Measurements from ENCODE around the gene TASP1. TPM values are rescaled to one million over a fixed set of nuclear protein-coding genes. Genes with fewer than 3 reads are reported as not detected.
A peak's percentile ranks its signal among the peaks of the same experiment; 100 is the strongest.

The TASP1 gene
- total and polyA plus RNA-seq, 3 experiments from 2014 or later: 11.8 to 14.4 (median 13.5) TPM

DNA sequence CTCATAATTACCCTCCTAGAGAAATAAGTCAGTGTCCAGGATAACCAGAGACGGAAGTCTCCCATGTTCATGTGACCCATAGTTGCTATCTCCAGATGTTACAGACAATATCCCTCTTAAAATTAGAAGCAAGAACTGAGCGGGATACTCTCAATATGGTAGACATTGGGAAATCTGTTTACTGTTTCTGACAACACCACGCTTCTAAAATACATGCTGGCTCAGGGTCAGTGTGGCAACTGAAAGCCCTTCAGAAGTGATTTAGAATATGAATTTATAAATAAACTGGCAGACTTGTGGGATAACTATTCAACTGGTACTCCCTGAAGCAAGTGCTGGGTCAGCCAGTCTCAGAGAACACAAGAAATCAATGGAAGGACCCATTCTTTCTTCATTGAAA, 108.6 kb downstream of the TASP1 start:
- DNase-seq: no peak
- Mint-ChIP-seq H3K27ac (no peak overlapping the region), H3K4me1 (no peaks in the 10 kb centered on the region), H3K9me3 (no peaks in the 10 kb centered on the region), H3K27me3 (no peaks in the 10 kb centered on the region), H3K4me3 (no peak overlapping the region), H3K36me3 (peaks cover 26 to 61% (median 37%) of the 10 kb centered on the region in 3 donors)
- H3K27ac ChIP-seq (ENCODE audit: low read depth, low read length): no peak overlapping the region
- no peaks in the 10 kb centered on the region for H3K9me3 ChIP-seq (ENCODE audit: low read length)
- H3K4me3 ChIP-seq (ENCODE audit: low read length): no peak overlapping the region
- ChIA-PET CTCF (interaction anchor here (1.7 kb wide), 1 partner anchor 17 kb away, joined by 7 read pairs; no protein-coding TSS in a partner anchor), POLR2A (no interaction called here)
- no peaks in the 10 kb centered on the region for H3K4me1 ChIP-seq (ENCODE audit: insufficient read depth, low read length)
- no peaks in the 10 kb centered on the region for H3K27me3 ChIP-seq (ENCODE audit: insufficient read depth, low read length, poor library complexity, severe bottlenecking)
- peaks cover 13% of the 10 kb centered on the region for H3K36me3 ChIP-seq (ENCODE audit: insufficient read depth, low read length)

DNA sequence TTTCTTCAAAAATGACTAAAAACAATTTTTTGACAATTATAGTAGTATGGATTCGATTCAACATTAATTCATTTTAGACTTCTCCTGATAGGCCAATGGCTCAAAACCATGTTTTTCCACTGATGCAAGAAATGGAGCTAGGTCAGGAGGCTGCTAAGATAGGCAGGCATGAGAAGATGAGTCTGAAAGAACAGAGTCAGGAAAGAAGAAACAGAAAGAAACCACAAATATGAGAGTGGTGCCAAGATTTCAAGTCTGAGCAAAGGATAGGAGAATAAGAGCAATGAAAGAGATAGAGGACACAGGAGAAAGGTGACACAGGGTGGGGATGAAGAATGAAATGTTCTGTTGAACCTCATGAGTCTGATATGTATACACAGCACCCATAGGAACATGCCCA, 112.2 kb downstream of the TASP1 start:
- Histone ChIP-seq H3K27me3 (ENCODE audit: insufficient read depth, low read length, poor library complexity, severe bottlenecking) (no peaks in the 10 kb centered on the region), H3K4me3 (ENCODE audit: low read length) (no peak overlapping the region), H3K9me3 (ENCODE audit: low read length) (no peaks in the 10 kb centered on the region), H3K4me1 (ENCODE audit: insufficient read depth, low read length) (no peaks in the 10 kb centered on the region), H3K36me3 (ENCODE audit: insufficient read depth, low read length) (peaks cover 15% of the 10 kb centered on the region), H3K27ac (ENCODE audit: low read depth, low read length) (no peak overlapping the region)
- Mint-ChIP-seq H3K36me3 (peaks cover 33 to 71% (median 57%) of the 10 kb centered on the region in 3 donors), H3K27me3 (no peaks in the 10 kb centered on the region), H3K4me3 (no peak overlapping the region), H3K4me1 (no peaks in the 10 kb centered on the region), H3K27ac (peak overlapping the region in 1 of 8 donors; percentile 7), H3K9me3 (peaks cover 0 to 6% (median 4%) of the 10 kb centered on the region in 5 donors)
- ChIA-PET POLR2A (no interaction called here), CTCF (no interaction called here)
- DNase-seq: no peak

DNA sequence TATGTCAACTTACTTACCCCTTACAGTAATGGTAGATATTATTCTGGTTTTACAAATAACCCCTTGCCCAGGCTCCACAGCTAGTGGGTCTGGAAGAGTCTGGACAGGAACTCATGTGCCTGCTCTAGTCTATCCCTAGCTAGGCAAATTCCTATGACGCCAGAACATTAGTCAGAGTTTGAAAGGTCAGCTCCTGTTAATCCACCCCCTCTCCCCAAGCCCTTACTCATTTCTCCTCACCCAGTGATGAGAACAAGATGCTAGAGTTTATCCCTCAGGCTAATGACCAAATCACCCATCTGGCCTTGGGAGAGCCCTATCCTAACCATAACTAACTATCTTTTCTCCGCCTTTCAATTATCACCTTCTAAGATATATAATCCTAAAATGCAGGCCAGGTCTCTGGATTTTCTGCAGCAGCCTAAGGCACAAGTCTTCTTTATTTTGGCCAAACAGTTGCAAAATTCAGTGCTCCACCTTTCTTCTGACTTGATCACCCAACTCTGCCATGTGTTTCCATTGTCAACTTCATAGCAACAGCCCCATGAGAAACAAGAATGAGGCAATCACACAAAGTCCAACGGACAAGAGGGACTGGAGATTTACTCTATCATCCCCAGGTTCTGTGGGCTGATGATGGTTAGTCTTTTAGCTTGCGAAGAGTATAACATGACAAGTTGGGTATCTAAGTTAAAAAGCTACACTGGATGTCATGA, 113.3 kb downstream of the TASP1 start:
- Mint-ChIP-seq H3K27me3 (no peaks in the 10 kb centered on the region), H3K4me3 (no peak overlapping the region), H3K9me3 (peaks cover 0 to 6% (median 4%) of the 10 kb centered on the region in 5 donors), H3K36me3 (peaks cover 29 to 72% (median 54%) of the 10 kb centered on the region in 3 donors), H3K4me1 (no peaks in the 10 kb centered on the region), H3K27ac (peak overlapping the region in 1 of 8 donors; percentile 30)
- CTCF ChIA-PET: no interaction called here
- no peaks in the 10 kb centered on the region for H3K27me3 ChIP-seq (ENCODE audit: insufficient read depth, low read length, poor library complexity, severe bottlenecking)
- no peaks in the 10 kb centered on the region for H3K4me1 ChIP-seq (ENCODE audit: insufficient read depth, low read length)
- H3K4me3 ChIP-seq (ENCODE audit: low read length): no peak overlapping the region
- POLR2A ChIA-PET: no interaction called here
- no peak for DNase-seq
- no peaks in the 10 kb centered on the region for H3K9me3 ChIP-seq (ENCODE audit: low read length)
- no peak overlapping the region for H3K27ac ChIP-seq (ENCODE audit: low read depth, low read length)
- H3K36me3 ChIP-seq (ENCODE audit: insufficient read depth, low read length): peaks cover 15% of the 10 kb centered on the region

DNA sequence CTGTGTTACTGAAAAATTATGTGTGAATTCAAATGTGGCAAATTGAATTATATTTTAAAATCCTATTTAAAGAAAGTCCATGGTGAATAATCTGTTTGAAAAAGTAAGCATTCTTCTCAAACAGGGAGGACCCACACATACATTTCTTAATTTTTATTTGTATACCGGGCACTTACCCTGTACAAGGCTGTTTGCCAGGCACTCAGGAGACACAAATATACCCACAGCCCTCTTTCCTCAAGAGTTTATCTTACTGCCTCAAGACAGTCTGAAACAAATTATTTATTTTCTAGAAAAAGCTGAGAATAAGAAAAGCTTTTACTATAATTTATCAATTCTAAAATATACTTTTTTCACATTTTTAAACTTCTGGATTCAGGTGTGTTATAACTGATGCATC, 114.4 kb downstream of the TASP1 start:
- no peak overlapping the region for H3K4me3 Mint-ChIP-seq
- no peak for DNase-seq
- H3K4me3 ChIP-seq (ENCODE audit: low read length): no peak overlapping the region

DNA sequence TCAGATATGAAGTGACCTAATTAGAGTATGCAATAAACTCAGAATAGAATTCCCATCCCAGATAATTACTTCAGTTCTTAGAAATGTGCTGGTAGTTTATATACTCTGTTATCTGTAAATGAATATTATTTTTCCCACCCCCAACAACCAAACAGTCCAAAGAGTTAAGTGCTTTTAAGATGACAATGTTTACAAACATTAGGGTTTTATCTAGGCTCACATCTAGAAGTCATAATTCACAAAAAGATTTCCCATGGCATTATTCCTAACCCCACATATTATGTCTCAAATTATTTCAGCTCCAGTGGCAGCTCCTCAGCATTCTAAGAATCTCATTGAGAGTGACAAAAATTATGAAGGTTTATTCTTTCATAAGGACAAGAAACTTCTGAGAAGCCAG, 120.9 kb downstream of the TASP1 start:
- Mint-ChIP-seq H3K4me1 (no peaks in the 10 kb centered on the region), H3K9me3 (peaks cover 0 to 13% (median 7%) of the 10 kb centered on the region in 5 donors), H3K4me3 (no peak overlapping the region), H3K36me3 (peaks cover 38 to 65% (median 64%) of the 10 kb centered on the region in 3 donors), H3K27me3 (no peaks in the 10 kb centered on the region), H3K27ac (no peak overlapping the region)
- POLR2A ChIA-PET: no interaction called here
- CTCF ChIA-PET: no interaction called here
- Histone ChIP-seq H3K4me3 (ENCODE audit: low read length) (no peak overlapping the region), H3K36me3 (ENCODE audit: insufficient read depth, low read length) (peaks cover 5% of the 10 kb centered on the region), H3K27me3 (ENCODE audit: insufficient read depth, low read length, poor library complexity, severe bottlenecking) (no peaks in the 10 kb centered on the region), H3K9me3 (ENCODE audit: low read length) (no peaks in the 10 kb centered on the region), H3K27ac (ENCODE audit: low read depth, low read length) (no peak overlapping the region), H3K4me1 (ENCODE audit: insufficient read depth, low read length) (no peaks in the 10 kb centered on the region)
- DNase-seq: no peak

More for the DNA sequence above, 114.4 kb downstream of the TASP1 start:
- no peaks in the 10 kb centered on the region for H3K27me3 Mint-ChIP-seq
- H3K27ac ChIP-seq (ENCODE audit: low read depth, low read length): no peak overlapping the region
- H3K9me3 ChIP-seq (ENCODE audit: low read length): no peaks in the 10 kb centered on the region
- H3K27me3 ChIP-seq (ENCODE audit: insufficient read depth, low read length, poor library complexity, severe bottlenecking): no peaks in the 10 kb centered on the region
- peaks cover 0 to 8% (median 4%) of the 10 kb centered on the region in 5 donors for H3K9me3 Mint-ChIP-seq
- peaks cover 15% of the 10 kb centered on the region for H3K36me3 ChIP-seq (ENCODE audit: insufficient read depth, low read length)
- POLR2A ChIA-PET: no interaction called here
- H3K27ac Mint-ChIP-seq: no peak overlapping the region
- H3K4me1 ChIP-seq (ENCODE audit: insufficient read depth, low read length): no peaks in the 10 kb centered on the region
- no peaks in the 10 kb centered on the region for H3K4me1 Mint-ChIP-seq
- peaks cover 29 to 69% (median 54%) of the 10 kb centered on the region in 3 donors for H3K36me3 Mint-ChIP-seq
- CTCF ChIA-PET: no interaction called here

DNA sequence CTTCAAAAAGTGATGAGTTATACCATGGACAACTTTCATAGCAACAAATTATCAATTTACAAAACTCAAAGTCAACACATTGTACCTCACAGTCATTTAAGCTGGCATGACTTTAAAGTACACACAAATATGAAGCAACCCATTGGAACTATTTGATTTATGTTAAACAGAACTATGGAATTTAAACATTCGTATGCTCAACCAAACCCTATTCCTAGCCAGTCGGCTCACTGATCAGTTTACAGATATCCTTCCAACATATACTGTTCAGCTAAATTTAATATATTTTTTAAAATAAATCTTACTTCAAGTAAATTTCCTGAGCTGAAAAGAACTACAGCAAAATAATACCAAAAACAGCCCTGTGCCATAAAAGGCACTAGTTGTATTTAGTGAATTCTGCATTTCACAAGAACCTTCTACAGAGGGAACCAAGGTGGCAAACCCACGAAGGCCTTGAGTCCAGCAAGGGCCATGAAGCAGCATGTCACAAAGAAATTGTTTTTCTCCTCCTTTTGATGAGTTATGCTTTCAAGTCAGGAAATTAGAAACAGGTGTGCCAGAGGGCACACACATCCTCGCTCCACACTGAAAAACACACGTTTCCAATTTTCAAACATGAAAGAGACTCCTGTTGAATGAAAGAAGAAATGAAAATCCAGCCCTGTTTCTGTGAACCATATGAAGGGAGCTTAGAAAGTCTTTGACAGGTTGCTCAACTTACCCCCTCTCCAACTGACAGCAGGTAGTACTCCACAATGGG, 122.8 kb downstream of the TASP1 start:
- H3K27ac Mint-ChIP-seq: no peak overlapping the region
- Histone ChIP-seq H3K27me3 (ENCODE audit: insufficient read depth, low read length, poor library complexity, severe bottlenecking) (no peaks in the 10 kb centered on the region), H3K36me3 (ENCODE audit: insufficient read depth, low read length) (peaks cover 5% of the 10 kb centered on the region), H3K4me1 (ENCODE audit: insufficient read depth, low read length) (no peaks in the 10 kb centered on the region), H3K4me3 (ENCODE audit: low read length) (no peak overlapping the region), H3K27ac (ENCODE audit: low read depth, low read length) (no peak overlapping the region), H3K9me3 (ENCODE audit: low read length) (no peaks in the 10 kb centered on the region)
- POLR2A ChIA-PET: no interaction called here
- H3K4me3 Mint-ChIP-seq: no peak overlapping the region
- CTCF ChIA-PET: no interaction called here
- peaks cover 0 to 13% (median 5%) of the 10 kb centered on the region in 5 donors for H3K9me3 Mint-ChIP-seq
- DNase-seq: no peak
- H3K27me3 Mint-ChIP-seq: no peaks in the 10 kb centered on the region
- H3K4me1 Mint-ChIP-seq: no peaks in the 10 kb centered on the region
- H3K36me3 Mint-ChIP-seq: peaks cover 27 to 61% (median 59%) of the 10 kb centered on the region in 3 donors

DNA sequence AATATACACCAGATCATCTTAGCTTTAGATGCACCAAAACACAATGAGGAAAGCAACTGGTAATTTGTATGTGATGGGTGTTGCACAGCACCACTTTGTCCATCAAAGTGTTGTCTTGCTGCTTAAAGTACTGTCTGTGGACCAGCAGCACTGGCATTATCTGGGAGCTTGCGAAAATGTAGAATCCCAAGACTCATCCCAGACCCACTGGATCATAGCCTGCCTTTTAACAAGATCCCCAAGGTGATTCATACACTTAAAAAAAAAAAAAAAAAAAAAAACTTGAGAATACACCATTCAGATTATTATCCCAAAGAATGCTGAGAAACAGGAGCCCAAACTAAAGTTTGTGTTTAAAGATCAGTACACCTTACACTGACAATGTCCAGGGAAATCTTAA, 123.4 kb downstream of the TASP1 start:
- H3K27me3 ChIP-seq (ENCODE audit: insufficient read depth, low read length, poor library complexity, severe bottlenecking): no peaks in the 10 kb centered on the region
- H3K4me3 Mint-ChIP-seq: no peak overlapping the region
- no peaks in the 10 kb centered on the region for H3K9me3 ChIP-seq (ENCODE audit: low read length)
- no peaks in the 10 kb centered on the region for H3K4me1 Mint-ChIP-seq
- DNase-seq: no peak
- no peaks in the 10 kb centered on the region for H3K27me3 Mint-ChIP-seq
- H3K36me3 ChIP-seq (ENCODE audit: insufficient read depth, low read length): peaks cover 5% of the 10 kb centered on the region
- no peak overlapping the region for H3K4me3 ChIP-seq (ENCODE audit: low read length)
- H3K9me3 Mint-ChIP-seq: peaks cover 0 to 18% (median 10%) of the 10 kb centered on the region in 5 donors
- no peak overlapping the region for H3K27ac ChIP-seq (ENCODE audit: low read depth, low read length)
- peaks cover 27 to 68% (median 59%) of the 10 kb centered on the region in 3 donors for H3K36me3 Mint-ChIP-seq
- H3K4me1 ChIP-seq (ENCODE audit: insufficient read depth, low read length): no peaks in the 10 kb centered on the region
- POLR2A ChIA-PET: no interaction called here
- CTCF ChIA-PET: interaction anchor here (1.8 kb wide), 1 partner anchor 11 kb away, joined by 3 read pairs; no protein-coding TSS in a partner anchor
- H3K27ac Mint-ChIP-seq: no peak overlapping the region

DNA sequence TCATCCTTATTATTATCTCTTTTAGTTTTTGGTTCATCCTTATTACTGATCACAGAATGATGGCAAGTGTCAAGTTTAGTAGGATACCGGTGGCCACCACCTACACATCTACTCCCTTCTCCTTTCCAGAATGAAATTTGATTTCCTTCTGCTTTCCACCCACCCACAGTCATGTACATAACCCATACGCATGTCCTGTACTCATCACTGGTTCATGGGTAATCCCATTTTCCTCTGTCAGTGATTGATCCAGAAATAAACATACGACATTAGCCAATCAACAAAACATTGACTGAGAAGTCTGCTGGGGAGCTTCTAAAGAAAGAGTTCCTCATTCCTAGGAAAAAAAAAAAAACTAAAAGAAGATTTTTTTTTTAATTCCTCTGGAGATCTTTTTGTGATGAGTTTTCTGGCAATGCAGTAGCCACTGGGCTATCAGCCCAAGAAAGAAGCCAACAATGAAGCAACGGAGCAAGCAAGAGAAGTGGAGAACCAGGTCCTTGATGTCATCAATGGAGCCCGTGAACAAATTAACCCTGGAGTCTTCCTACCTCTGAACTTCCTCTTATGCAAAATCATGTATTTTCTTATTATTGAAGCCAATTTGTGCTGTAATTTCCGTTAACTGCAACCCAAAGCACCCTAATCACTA, 127.8 kb downstream of the TASP1 start:
- Histone ChIP-seq H3K27me3 (ENCODE audit: insufficient read depth, low read length, poor library complexity, severe bottlenecking) (no peaks in the 10 kb centered on the region), H3K27ac (ENCODE audit: low read depth, low read length) (no peak overlapping the region), H3K4me1 (ENCODE audit: insufficient read depth, low read length) (no peaks in the 10 kb centered on the region), H3K36me3 (ENCODE audit: insufficient read depth, low read length) (peaks cover 5% of the 10 kb centered on the region), H3K4me3 (ENCODE audit: low read length) (no peak overlapping the region), H3K9me3 (ENCODE audit: low read length) (no peaks in the 10 kb centered on the region)
- DNase-seq: no peak
- POLR2A ChIA-PET: no interaction called here
- H3K9me3 Mint-ChIP-seq: peaks cover 11 to 41% (median 22%) of the 10 kb centered on the region in 5 donors
- peaks cover 23 to 82% (median 64%) of the 10 kb centered on the region in 3 donors for H3K36me3 Mint-ChIP-seq
- CTCF ChIA-PET: no interaction called here
- H3K4me1 Mint-ChIP-seq: peaks cover 0 to 1% (median 0%) of the 10 kb centered on the region in 3 donors
- H3K4me3 Mint-ChIP-seq: no peak overlapping the region
- H3K27me3 Mint-ChIP-seq: no peaks in the 10 kb centered on the region
- no peak overlapping the region for H3K27ac Mint-ChIP-seq

All from CD8-positive, alpha-beta memory T cell (primary cell).